HPDE6-E6E7 (cell line): ENCODE measurements around the gene SYCP1.
"Not testable (repeated sequence)": the region's sequence is repeated elsewhere in the genome, so short reads cannot be mapped to it uniquely, and the experiment has no call there.

Source experiments
- DNase-seq: peaks from one replicate; pipeline ENCODE4 v3.0.0; 2011; ENCODE audit warnings: missing footprints; ENCODE audit errors: extremely low spot score

SYCP1 gene

DNA sequence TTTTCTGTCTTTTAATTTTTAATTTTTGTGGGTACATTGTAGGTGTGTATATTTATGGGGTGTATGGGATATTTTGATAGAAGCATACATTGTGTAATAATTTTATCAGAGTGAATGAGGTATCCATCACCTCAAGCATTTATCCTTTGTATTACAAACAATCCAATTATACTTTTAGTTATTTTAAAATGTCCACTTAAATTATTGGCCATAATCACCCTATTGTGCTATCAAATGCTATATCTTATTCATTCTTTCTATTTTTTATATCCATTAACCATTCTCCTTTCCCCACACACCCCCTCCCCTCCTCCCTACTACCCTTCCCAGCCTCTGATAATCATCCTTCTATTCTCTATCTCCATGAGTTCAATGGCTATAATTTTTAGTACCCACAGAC is 104.8 kb downstream of the SYCP1 start:
- DNase-seq, result no peak

DNA sequence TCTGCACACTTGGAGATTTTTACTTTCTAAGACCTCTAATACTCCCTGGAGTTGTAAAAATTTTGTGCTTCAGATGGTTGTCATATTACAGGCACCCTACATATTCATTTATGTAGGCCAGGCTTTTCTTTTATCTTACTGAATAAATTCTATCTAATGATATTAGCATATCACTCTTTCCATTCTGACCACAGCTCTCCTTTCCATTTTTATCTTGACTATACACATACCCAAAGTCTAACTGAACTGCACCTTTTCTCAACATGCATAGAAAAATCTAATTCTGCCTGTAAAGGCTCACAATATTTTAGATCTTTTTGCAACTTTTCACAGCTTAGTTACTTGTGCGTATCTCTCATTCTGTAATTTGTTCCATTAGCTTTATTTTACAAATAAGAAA is 122.2 kb downstream of the SYCP1 start:
- no peak for DNase-seq

GRCh38 chr1:114979278-114979891 is 124.7 kb downstream of the SYCP1 start:
- DNase-seq, result peak; percentile 6

- no peak for DNase-seq
Observed at GRCh38 chr1:114982251-114982650, 127.6 kb downstream of the SYCP1 start.

GRCh38 chr1:114986286-114986685 is 131.6 kb downstream of the SYCP1 start:
- DNase-seq, result peak; percentile 10

DNA sequence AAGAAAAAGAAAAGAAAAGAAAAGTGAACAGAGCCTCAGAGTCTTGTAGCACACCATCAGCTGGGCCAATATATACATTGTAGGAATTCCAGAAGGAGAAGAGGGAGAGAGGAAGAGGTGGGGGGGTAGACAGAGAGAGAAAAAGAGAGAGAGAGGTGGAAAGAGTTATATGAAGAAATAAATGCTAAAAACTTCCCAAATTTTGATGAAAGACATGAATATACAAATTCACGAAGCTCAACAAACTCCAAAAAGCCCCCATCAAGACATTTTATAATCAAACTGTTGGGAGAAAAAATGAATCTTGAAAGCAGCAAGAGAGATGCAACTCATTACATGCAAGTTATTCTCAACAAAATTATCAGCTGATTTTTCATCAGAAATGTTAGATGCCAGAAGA is 133.4 kb downstream of the SYCP1 start:
- DNase-seq, result no peak

GRCh38 chr1:114997510-114998289 is 143.0 kb downstream of the SYCP1 start:
- DNase-seq, result no peak

- DNase-seq, result no peak
Observed at GRCh38 chr1:115006191-115006590, 151.5 kb downstream of the SYCP1 start.

DNA sequence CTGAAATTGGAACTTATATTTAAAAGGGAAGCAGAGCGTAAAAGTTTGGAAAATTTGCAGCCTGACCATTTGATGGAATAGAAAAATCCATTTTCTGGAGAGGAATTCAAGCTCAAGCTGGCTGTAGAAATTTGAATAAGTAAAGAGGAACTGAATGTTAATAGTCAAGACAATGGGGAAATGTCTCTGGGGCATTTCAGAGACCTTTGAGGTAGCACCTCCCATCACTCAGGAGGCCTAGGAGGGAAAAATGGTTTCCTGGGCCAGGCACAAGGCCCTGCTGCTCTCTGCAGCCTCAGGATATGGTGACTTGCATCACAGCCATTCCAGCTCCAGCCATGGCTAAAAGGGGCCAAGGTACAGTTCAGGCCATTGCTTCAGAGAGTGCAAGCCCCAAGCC is 157.3 kb downstream of the SYCP1 start:
- no peak for DNase-seq

DNA sequence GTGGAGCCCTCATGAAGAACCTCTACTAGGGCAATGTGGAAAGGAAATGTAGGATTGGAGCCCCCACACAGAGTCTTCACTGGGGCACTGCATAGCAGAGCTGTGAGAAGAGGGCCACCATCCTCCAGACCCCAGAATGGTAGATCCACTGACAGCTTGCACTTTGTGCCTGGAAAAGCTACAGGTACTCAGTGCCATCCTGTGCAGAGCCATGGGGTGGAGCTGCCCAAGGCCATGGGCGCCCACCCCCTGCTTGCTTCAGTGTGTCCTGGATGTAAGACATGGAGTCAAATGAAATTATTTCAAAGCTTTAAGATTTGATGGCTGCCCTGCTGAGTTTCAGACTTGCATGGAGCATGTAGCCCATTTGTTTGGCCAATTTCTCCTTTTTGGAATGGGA is 157.8 kb downstream of the SYCP1 start:
- no peak for DNase-seq

DNA sequence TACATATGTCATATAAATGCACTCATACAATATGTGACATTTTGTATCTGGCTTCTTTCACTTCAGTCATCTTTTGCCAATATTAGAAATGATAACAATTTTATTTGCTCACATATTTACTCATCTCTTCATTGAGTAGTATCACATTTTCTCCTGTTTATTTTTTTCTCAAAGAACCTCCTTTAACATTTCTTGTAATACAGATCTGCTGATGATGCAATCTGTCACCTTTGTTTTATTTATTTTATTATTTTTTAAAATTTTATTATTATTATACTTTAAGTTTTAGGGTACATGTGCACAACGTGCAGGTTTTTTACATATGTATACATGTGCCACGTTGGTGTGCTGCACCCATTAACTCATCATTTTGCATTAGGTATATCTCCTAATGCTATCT is 159.1 kb downstream of the SYCP1 start:
- DNase-seq, result no peak

- not testable (repeated sequence) for DNase-seq
Observed at GRCh38 chr1:115019549-115019948, 164.9 kb downstream of the SYCP1 start.

DNA sequence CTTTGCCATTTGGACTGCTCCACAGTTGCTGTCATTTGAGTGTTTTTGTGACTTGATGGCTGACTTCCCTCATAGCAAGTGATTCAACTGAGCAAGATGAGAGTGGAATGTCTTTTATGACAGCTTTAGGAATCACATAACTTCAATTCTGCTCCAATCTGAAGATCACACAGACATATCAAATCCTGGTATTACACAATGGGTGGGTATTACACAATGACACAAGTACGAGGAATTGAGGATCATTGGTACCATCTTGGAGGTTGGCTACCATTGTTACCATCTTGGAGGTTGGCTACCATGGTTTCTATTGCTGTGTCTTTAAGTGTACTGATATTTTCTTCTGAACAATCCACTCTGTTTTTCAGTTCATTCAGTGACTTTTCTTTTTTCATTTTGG is 166.5 kb downstream of the SYCP1 start:
- no peak for DNase-seq

GRCh38 chr1:115023593-115023992 is 168.9 kb downstream of the SYCP1 start:
- DNase-seq, result no peak

DNA sequence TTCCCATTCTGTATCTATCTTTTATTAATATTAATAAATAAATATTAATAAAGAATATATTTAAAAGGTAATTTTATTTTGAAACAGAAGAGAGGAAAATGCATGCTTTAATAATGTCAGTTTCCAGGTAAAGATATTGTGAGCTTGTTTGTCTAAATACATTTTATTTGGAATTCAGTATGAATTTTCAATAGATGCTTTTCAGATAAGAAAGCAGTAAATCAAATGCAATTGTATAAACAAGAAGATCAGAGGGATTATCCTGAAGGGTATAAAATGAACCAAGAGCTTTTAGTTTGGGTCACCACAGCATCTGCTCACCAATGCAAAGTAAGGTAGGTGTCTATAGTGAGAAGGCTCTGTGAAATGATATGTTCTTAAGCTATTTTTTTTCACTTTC is 174.9 kb downstream of the SYCP1 start, which contains the start of gene TSHB:
TSS of gene TSHB (plus strand) at position 301 of the 400 bp plus-strand sequence. CDS start 3,537 bp downstream, outside the sequence.
- no peak for DNase-seq

DNA sequence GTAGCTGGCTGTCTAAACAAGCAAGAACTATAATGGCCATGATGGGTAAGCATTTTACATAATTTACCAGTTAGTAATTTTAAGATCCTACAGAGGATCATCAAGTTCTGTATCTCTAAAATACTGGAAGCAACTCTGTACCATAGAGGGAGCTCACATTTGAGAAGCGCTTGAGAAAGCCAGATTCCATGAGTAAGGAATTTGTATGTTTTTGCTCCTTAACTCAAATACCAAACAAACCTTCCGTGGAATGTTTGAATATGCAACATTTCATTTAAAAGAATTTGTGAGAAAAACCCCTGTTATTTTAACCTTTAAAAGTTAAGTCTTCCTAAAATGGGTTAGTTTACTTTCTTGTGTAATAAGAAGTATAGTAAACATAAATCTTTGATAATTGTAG is 176.9 kb downstream of the SYCP1 start:
- DNase-seq, result no peak

DNA sequence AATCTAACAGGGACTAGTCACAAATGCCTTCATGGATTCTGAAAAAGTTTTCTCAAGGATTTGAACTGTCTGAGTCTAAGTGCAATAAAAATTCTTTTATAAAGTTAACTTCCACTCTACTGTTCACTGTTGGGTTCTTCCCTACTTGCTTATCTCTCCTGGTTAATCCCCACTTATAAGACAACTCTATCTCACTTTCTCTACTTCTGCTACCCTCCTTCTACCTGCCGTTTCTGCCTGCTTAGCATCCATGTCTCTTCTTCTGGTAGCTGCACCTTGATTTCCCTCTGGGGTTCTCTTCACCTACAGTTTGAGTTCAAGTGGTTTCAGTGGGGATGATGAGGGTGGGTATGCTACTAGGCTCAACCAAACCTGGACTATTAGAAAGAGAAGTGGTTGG is 181.0 kb downstream of the SYCP1 start:
- no peak for DNase-seq

DNA sequence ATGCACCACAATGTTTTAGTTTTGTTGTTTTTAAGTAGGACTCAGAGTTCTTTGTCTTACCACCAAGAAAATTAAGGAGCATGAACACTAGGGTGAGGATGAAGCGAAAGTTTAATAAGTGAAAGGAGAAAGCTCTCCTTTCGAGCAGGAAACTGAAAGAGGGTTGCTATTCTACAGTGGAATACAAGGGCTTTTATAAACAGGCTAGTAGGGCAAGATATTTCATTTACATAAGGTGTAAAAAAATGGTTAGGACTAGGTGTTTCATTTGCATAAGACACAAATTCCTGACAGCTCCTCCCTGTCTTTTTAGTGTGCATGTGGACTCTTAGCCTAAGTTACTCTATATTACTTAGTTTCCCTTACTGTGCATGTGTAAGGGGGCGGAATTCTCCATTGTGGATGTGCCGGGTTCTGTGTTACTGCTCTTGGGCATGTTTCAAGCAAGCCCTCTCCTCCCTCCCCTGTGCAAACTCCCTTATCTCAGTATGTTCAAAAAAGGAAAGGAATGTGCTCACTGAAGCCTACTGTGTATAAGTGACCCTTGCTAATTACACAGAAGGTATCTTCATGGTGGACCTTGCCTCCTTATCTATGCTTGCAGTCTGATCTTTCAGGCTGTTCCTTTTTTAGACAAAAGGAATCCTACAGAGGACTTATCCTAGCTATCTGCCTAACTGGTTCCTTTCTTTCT is 182.3 kb downstream of the SYCP1 start:
- no peak for DNase-seq

DNA sequence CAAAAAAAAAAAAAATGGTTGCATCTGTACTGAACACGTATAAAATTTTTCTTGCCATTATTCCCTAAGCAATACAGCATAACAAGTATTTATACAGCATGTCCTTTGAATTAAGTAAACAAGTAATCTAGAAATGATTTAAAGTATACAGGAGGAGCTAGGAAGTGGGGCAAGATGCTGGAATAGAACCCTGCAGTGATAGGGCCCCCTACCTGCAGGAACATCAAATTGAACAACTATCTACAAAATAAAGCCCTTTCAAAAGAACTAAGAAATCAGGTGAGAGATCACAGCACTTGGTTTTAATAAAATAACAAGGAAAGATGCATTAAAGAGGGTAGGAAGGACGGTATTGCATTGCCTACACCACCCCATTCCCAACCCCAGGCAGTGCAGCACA is 185.8 kb downstream of the SYCP1 start:
- DNase-seq, result no peak

DNA sequence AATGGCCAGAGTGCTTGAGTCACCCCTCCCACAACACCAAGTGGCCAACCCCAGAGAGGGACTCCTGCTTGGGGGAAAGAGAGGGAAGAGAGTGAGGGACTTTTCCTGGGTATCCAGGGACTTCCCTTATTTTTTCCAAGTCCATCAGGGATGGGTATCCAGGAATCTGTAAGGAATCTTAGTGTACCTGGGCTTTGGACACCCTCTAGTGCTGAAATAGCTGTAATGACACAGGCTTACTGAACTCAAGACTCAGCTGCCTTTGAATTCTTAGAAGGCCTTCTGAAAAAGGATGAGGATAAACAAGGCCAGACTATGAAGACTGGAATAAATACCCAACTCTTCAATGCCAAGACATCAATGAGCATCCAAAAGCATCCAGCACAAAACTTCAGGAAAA is 187.0 kb downstream of the SYCP1 start:
- DNase-seq, result no peak
